ENCODE data around the gene GDF10. TPM values are rescaled to one million over a fixed set of nuclear protein-coding genes. Genes with fewer than 3 reads are reported as not detected.
A peak's percentile ranks its signal among the peaks of the same experiment; 100 is the strongest.

Gene GDF10
- total RNA-seq, 2 experiments from 2014 or later = 0.50 to 0.56 TPM

DNA sequence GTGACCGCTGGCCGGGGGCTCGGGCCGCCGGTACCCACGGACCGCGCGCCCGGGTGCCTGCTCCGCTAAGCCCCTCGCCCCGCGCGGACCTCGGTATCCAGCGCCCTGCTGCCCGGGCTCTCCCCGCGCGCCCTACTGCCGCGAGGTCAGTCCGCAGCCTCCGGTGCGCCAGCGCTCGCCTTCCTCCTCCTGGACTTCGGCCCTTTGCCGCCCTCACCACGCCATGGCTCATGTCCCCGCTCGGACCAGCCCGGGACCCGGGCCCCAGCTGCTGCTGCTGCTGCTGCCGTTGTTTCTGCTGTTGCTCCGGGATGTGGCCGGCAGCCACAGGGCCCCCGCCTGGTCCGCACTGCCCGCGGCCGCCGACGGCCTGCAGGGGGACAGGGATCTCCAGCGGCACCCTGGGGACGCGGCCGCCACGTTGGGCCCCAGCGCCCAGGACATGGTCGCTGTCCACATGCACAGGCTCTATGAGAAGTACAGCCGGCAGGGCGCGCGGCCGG, 483 bp downstream of the GDF10 start:
- ChIA-PET CTCF (interaction anchor here (1.6 kb wide), 1 partner anchor 253 kb away, joined by 3 read pairs; no protein-coding TSS in a partner anchor), POLR2A (no interaction called here)
- intact Hi-C loops (cut with micrococcal nuclease) = no loop called here
- Mint-ChIP-seq H3K36me3 (no peaks in the 10 kb centered on the region), H3K4me1 (ENCODE audit: low read depth) (peaks cover 9% of the 10 kb centered on the region), H3K9me3 (no peaks in the 10 kb centered on the region), H3K27ac (no peak overlapping the region), H3K4me3 (peak overlapping the region; percentile 49), H3K27me3 (peaks cover 8% of the 10 kb centered on the region)
- no peak for DNase-seq

- H3K27me3 Mint-ChIP-seq = peaks cover 8% of the 10 kb centered on the region
- H3K36me3 Mint-ChIP-seq = no peaks in the 10 kb centered on the region
- DNase-seq = no peak
- H3K27ac Mint-ChIP-seq = no peak overlapping the region
- H3K9me3 Mint-ChIP-seq = no peaks in the 10 kb centered on the region
- ChIA-PET CTCF (interaction anchor here (1.6 to 2.7 kb wide), 3 partner anchors 11 to 254 kb away, joined by 3 to 14 read pairs (median 9); no protein-coding TSS in a partner anchor), POLR2A (no interaction called here)
- peaks cover 11% of the 10 kb centered on the region for H3K4me1 Mint-ChIP-seq (ENCODE audit: low read depth)
- intact Hi-C loops (cut with micrococcal nuclease) = no loop called here
- no peak overlapping the region for H3K4me3 Mint-ChIP-seq
Observed at GRCh38 chr10:47301833-47302232, 1.8 kb downstream of the GDF10 start.

GRCh38 chr10:47303105-47303504, 3.1 kb downstream of the GDF10 start:
- DNase-seq = no peak
- ChIA-PET POLR2A (no interaction called here), CTCF (interaction anchor here (2.1 to 2.7 kb wide), 2 partner anchors 10 to 256 kb away, joined by 9 to 14 read pairs; no protein-coding TSS in a partner anchor)
- intact Hi-C loops (cut with micrococcal nuclease) = no loop called here
- no peak overlapping the region for H3K27ac Mint-ChIP-seq
- H3K27me3 Mint-ChIP-seq = peaks cover 8% of the 10 kb centered on the region
- H3K36me3 Mint-ChIP-seq = no peaks in the 10 kb centered on the region
- H3K4me1 Mint-ChIP-seq (ENCODE audit: low read depth) = peaks cover 11% of the 10 kb centered on the region
- no peaks in the 10 kb centered on the region for H3K9me3 Mint-ChIP-seq
- H3K4me3 Mint-ChIP-seq = no peak overlapping the region

GRCh38 chr10:47303866-47304265, 3.9 kb downstream of the GDF10 start:
- H3K27me3 Mint-ChIP-seq = peaks cover 8% of the 10 kb centered on the region
- CTCF ChIA-PET = interaction anchor here (2.1 to 2.7 kb wide), 2 partner anchors 9 to 256 kb away, joined by 9 to 14 read pairs; no protein-coding TSS in a partner anchor
- H3K4me3 Mint-ChIP-seq = no peak overlapping the region
- H3K4me1 Mint-ChIP-seq (ENCODE audit: low read depth) = peaks cover 11% of the 10 kb centered on the region
- no peak for DNase-seq
- no peak overlapping the region for H3K27ac Mint-ChIP-seq
- no peaks in the 10 kb centered on the region for H3K36me3 Mint-ChIP-seq
- intact Hi-C loops (cut with micrococcal nuclease) = no loop called here
- H3K9me3 Mint-ChIP-seq = no peaks in the 10 kb centered on the region
- POLR2A ChIA-PET = no interaction called here

DNA sequence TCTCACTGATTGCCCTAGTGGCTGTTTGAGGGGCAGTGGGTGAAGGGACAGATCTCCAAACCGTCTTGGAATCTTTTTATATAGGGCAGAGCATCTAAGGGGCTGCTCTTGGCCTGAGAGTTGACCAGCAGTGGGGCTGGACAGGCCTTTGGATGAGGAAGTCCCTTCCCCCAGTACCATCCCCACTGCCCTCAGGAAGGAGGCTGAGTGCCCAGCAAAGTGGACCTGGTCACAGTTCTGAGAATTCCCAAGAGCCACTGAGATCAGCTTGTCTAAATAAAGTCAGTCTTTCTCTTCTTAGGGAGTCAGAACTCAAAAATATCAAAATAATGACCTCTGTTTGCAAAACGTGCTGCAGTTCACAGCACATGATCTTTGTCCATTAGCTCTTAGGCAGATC, 5.6 kb downstream of the GDF10 start:
- H3K27me3 Mint-ChIP-seq = peaks cover 4% of the 10 kb centered on the region
- H3K9me3 Mint-ChIP-seq = no peaks in the 10 kb centered on the region
- no peaks in the 10 kb centered on the region for H3K36me3 Mint-ChIP-seq
- peaks cover 12% of the 10 kb centered on the region for H3K4me1 Mint-ChIP-seq (ENCODE audit: low read depth)
- H3K27ac Mint-ChIP-seq = no peak overlapping the region
- POLR2A ChIA-PET = no interaction called here
- intact Hi-C loops (cut with micrococcal nuclease) = no loop called here
- no peak for DNase-seq
- CTCF ChIA-PET = interaction anchor here (2.2 kb wide), 1 partner anchor 258 kb away, joined by 17 read pairs; no protein-coding TSS in a partner anchor
- no peak overlapping the region for H3K4me3 Mint-ChIP-seq

DNA sequence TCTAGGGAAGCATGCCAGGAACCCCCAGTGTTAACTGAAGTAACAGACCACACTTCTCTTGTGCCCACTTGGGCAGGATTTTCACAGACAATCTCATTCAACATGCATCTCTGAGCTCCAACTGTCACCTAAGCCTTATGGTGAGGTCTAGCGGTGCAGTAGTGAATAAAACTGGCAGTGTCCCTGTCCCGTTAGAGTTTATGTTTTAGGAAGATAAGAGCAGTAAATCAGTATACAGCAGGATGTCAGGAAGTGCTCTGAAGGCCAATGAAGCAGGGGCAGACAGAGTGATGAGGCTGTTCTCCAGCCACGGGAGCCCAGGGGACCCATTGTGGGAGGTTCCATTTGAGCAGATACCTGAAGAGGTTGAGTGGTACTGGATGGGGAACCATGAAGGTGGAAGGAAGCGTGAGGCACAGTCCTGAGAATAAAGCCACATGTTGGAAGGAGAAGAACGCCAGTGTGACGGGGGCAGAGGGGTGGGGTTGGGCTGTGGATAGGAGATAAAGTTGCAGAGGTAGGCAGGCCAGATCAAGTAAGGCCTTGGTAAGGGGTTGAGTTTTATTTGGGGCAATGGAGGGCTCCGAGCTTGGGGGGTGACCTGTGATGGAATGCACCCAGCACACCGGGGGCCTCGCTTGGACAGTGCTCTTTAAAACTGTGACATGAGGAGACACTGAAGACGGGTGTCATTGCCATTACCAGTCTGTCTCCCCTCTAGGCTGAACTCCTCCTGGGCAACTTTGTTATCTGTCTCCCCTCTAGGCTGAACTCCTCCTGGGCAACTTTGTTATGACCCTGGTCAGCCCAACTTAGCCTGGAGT, 6.6 kb downstream of the GDF10 start:
- CTCF ChIA-PET = interaction anchor here (2.2 to 9.8 kb wide), 2 partner anchors 258 to 259 kb away, joined by 17 to 369 read pairs; no protein-coding TSS in a partner anchor
- Mint-ChIP-seq H3K27me3 (no peaks in the 10 kb centered on the region), H3K9me3 (no peaks in the 10 kb centered on the region), H3K27ac (no peak overlapping the region), H3K4me1 (ENCODE audit: low read depth) (peaks cover 16% of the 10 kb centered on the region), H3K36me3 (no peaks in the 10 kb centered on the region), H3K4me3 (no peak overlapping the region)
- POLR2A ChIA-PET = no interaction called here
- DNase-seq = no peak
- intact Hi-C loops (cut with micrococcal nuclease) = no loop called here

DNA sequence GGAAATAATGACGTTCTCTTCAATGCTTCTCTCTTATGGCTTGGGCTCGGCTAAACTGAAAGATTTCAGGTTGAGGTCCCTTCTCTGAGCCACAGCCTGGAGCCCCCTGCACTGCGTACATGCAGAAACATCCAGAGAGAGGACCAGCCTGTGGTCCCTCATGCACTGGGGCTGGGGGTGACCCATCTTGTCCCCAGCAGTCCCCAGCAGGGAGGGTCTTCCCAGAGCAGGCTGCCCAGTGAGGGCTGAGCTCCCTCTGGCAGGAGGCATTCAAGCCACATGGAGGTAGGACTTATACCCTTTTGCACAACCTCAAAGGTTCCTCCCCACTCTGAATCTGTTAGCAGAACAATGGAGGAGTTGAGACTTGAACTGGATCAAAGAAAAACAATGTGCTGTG, 7.4 kb downstream of the GDF10 start:
- H3K27me3 Mint-ChIP-seq = no peaks in the 10 kb centered on the region
- DNase-seq = no peak
- ChIA-PET POLR2A (no interaction called here), CTCF (interaction anchor here (1.2 to 9.8 kb wide), 2 partner anchors 33 to 259 kb away, joined by 4 to 369 read pairs; no protein-coding TSS in a partner anchor)
- H3K36me3 Mint-ChIP-seq = no peaks in the 10 kb centered on the region
- no peak overlapping the region for H3K27ac Mint-ChIP-seq
- peaks cover 24% of the 10 kb centered on the region for H3K4me1 Mint-ChIP-seq (ENCODE audit: low read depth)
- H3K9me3 Mint-ChIP-seq = no peaks in the 10 kb centered on the region
- intact Hi-C loops (cut with micrococcal nuclease) = no loop called here
- no peak overlapping the region for H3K4me3 Mint-ChIP-seq

DNA sequence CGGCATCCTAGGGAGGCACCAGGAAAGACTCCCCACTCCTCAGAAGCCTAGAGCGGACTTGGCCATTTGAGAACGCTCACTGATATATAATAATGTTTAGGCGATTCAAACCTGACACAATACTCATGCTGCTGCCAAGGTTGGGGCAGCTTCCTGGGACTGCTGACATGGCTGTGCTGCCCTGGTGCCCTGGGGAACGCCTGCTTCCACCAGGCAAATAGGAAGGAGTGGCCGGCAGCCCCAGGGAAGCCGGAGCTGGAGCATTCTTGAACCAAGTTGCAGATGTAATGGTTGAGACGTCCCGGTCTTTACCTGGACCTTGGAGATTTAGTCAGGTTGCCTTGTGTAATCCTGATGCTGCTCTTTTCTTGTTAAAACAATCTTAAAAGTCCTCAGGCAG, 8.8 kb downstream of the GDF10 start:
- ChIA-PET POLR2A (no interaction called here), CTCF (interaction anchor here (9.8 kb wide), 1 partner anchor 260 kb away, joined by 369 read pairs; no protein-coding TSS in a partner anchor)
- Mint-ChIP-seq H3K4me1 (ENCODE audit: low read depth) (peaks cover 24% of the 10 kb centered on the region), H3K4me3 (no peak overlapping the region), H3K27me3 (no peaks in the 10 kb centered on the region), H3K27ac (no peak overlapping the region), H3K9me3 (no peaks in the 10 kb centered on the region), H3K36me3 (no peaks in the 10 kb centered on the region)
- no peak for DNase-seq
- intact Hi-C loops (cut with micrococcal nuclease) = no loop called here

GRCh38 chr10:47309408-47310089, 9.6 kb downstream of the GDF10 start:
- intact Hi-C loops (cut with micrococcal nuclease) = loop anchor here (5.0 kb wide), 1 partner anchor 142 kb away; no protein-coding TSS in a partner anchor
- Mint-ChIP-seq H3K9me3 (no peaks in the 10 kb centered on the region), H3K4me1 (ENCODE audit: low read depth) (peaks cover 24% of the 10 kb centered on the region), H3K4me3 (no peak overlapping the region), H3K27ac (no peak overlapping the region), H3K36me3 (no peaks in the 10 kb centered on the region), H3K27me3 (no peaks in the 10 kb centered on the region)
- CTCF ChIA-PET = interaction anchor here (4.9 to 9.8 kb wide), 2 partner anchors 261 to 284 kb away, joined by 85 to 369 read pairs; no protein-coding TSS in a partner anchor
- POLR2A ChIA-PET = no interaction called here
- peak; percentile 46 for DNase-seq

- Mint-ChIP-seq H3K36me3 (no peaks in the 10 kb centered on the region), H3K27ac (no peak overlapping the region), H3K9me3 (no peaks in the 10 kb centered on the region), H3K4me1 (ENCODE audit: low read depth) (peaks cover 24% of the 10 kb centered on the region), H3K27me3 (no peaks in the 10 kb centered on the region), H3K4me3 (no peak overlapping the region)
- intact Hi-C loops (cut with micrococcal nuclease) = loop anchor here (5.0 kb wide), 1 partner anchor 143 kb away; no protein-coding TSS in a partner anchor
- ChIA-PET CTCF (interaction anchor here (4.9 to 9.8 kb wide), 2 partner anchors 262 to 284 kb away, joined by 85 to 369 read pairs; no protein-coding TSS in a partner anchor), POLR2A (no interaction called here)
- DNase-seq = no peak
Observed at GRCh38 chr10:47310090-47310505, 10.1 kb downstream of the GDF10 start.

DNA sequence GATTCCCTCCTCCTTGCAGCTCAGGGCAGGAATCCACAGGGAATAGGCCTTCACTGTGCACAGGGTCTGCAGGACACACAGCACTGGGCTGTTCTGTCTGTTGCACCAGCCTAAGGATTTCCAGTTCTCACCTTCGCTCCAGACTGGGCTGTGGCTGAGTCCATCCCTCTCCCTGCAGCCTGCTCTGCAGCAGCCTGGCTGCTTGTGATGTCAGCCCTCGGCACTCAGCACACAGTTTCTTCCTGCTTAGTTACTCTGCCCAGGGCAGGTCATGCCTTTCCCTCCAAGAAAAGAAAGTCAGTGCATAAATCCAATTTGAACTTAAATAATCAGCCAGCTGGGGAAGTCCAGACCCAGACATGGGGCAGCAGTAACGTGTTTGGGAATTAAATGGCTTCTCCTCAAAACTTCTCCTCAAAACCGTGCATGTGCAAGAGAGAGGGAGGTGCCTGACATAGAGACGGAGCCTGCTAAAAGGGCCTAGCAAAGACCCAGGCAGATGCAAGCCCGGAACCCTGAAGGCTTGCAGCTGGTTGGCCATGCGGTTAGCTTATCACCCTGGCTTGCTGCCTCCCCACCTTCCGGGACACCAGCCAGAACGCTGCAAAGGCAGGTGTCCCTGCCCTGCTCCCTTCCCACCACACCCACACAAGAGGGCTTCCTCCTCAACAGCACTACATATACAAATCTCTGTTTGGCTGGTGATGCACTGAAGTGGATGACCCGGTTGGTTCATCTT, 11.4 kb downstream of the GDF10 start:
- H3K27ac Mint-ChIP-seq = peak overlapping the region; percentile 51

More for the DNA sequence above, 11.4 kb downstream of the GDF10 start:
- Mint-ChIP-seq H3K4me1 (ENCODE audit: low read depth) (peaks cover 24% of the 10 kb centered on the region), H3K9me3 (no peaks in the 10 kb centered on the region), H3K27me3 (no peaks in the 10 kb centered on the region), H3K4me3 (peak overlapping the region; percentile 13), H3K36me3 (no peaks in the 10 kb centered on the region)
- POLR2A ChIA-PET = interaction anchor here (1.0 kb wide), 1 partner anchor 264 kb away, joined by 7 read pairs; no protein-coding TSS in a partner anchor
- intact Hi-C loops (cut with micrococcal nuclease) = loop anchor here (5.0 kb wide), 1 partner anchor 144 kb away; no protein-coding TSS in a partner anchor
- DNase-seq = peak; percentile 57
- CTCF ChIA-PET = interaction anchor here (0.6 to 9.8 kb wide), 33 partner anchors 9 to 318 kb away, joined by 3 to 369 read pairs (median 4); partner anchors contain the start of gene GDF10

Data from activated CD4-positive, alpha-beta memory T cell treated with anti-CD3 and anti-CD28 coated beads for 36 hours (primary cell).